Epithelial cell of prostate (primary cell): ENCODE data around the gene TNS3.
A peak's percentile ranks its signal among the peaks of the same experiment; 100 is the strongest.
"Not testable (repeated sequence)": the region's sequence is repeated elsewhere in the genome, so short reads cannot be mapped to it uniquely, and the experiment has no call there.

Experiments
- DNase-seq: peaks from one replicate; pipeline ENCODE4 v3.0.0-alpha.2; 2011; ENCODE audit warnings: low read depth, low spot score
- H3K27ac ChIP-seq: fragments of 450-650 bp; 2 replicates; pipeline ENCODE4 v1.5.1; 2017; ENCODE audit warnings: mild to moderate bottlenecking

The TNS3 gene

GRCh38 chr7:47581804-47582763 lies at the start of gene TNS3:
Gene TNS3 (minus strand): TSS chr7:47582111. CDS start chr7:47439636, 142,475 bp downstream.
- no peak for DNase-seq
- H3K27ac ChIP-seq: no peak within 1 kb of the TSS

GRCh38 chr7:47631711-47632110 lies 49.8 kb upstream of the TNS3 start:
- no peak overlapping the region for H3K27ac ChIP-seq
- DNase-seq: no peak

GRCh38 chr7:47627580-47628283 lies 45.8 kb upstream of the TNS3 start:
- DNase-seq: no peak
- H3K27ac ChIP-seq: no peak overlapping the region

GRCh38 chr7:47625861-47626715 lies 44.2 kb upstream of the TNS3 start:
- H3K27ac ChIP-seq: no peak overlapping the region
- DNase-seq: no peak

- no peak overlapping the region for H3K27ac ChIP-seq
- no peak for DNase-seq
Measured at GRCh38 chr7:47624689-47625088, 42.8 kb upstream of the TNS3 start.

- H3K27ac ChIP-seq: no peak overlapping the region
- DNase-seq: no peak
Measured at GRCh38 chr7:47622946-47623640, 41.2 kb upstream of the TNS3 start.

GRCh38 chr7:47622586-47622945 lies 40.7 kb upstream of the TNS3 start:
- no peak overlapping the region for H3K27ac ChIP-seq
- DNase-seq: no peak

- DNase-seq: no peak
- H3K27ac ChIP-seq: no peak overlapping the region
Measured at GRCh38 chr7:47621979-47622561, 40.2 kb upstream of the TNS3 start.

- DNase-seq: no peak
- H3K27ac ChIP-seq: no peak overlapping the region
Measured at GRCh38 chr7:47621347-47621746, 39.4 kb upstream of the TNS3 start.

- H3K27ac ChIP-seq: no peak overlapping the region
- no peak for DNase-seq
Measured at GRCh38 chr7:47619806-47620205, 37.9 kb upstream of the TNS3 start.

- DNase-seq: no peak
- no peak overlapping the region for H3K27ac ChIP-seq
Measured at GRCh38 chr7:47617131-47617530, 35.2 kb upstream of the TNS3 start.

GRCh38 chr7:47614450-47614849 lies 32.5 kb upstream of the TNS3 start:
- no peak overlapping the region for H3K27ac ChIP-seq
- DNase-seq: no peak

GRCh38 chr7:47611045-47611511 lies 29.2 kb upstream of the TNS3 start:
- no peak for DNase-seq
- H3K27ac ChIP-seq: no peak overlapping the region

- no peak overlapping the region for H3K27ac ChIP-seq
- DNase-seq: no peak
Measured at GRCh38 chr7:47610506-47611044, 28.7 kb upstream of the TNS3 start.

GRCh38 chr7:47609803-47610452 lies 28.0 kb upstream of the TNS3 start:
- no peak for DNase-seq
- no peak overlapping the region for H3K27ac ChIP-seq

- DNase-seq, H3K27ac ChIP-seq: not testable (repeated sequence)
Measured at GRCh38 chr7:47606593-47607046, 24.7 kb upstream of the TNS3 start.

GRCh38 chr7:47605816-47606575 lies 24.1 kb upstream of the TNS3 start:
- DNase-seq: no peak
- no peak overlapping the region for H3K27ac ChIP-seq

GRCh38 chr7:47604496-47604890 lies 22.6 kb upstream of the TNS3 start:
- peak overlapping the region; percentile 72 for H3K27ac ChIP-seq
- no peak for DNase-seq
